Neural cell (in vitro differentiated cells): ENCODE results near the gene MRPL10. TPM values are rescaled to one million over a fixed set of nuclear protein-coding genes. Genes with fewer than 3 reads are reported as not detected.

Experiments
- H2AFZ ChIP-seq: fragments of 200-600, 300-800 bp; sonication (generic), shearing (Covaris generic); 2 replicates; pipeline ENCODE4 v1.6.0; 2014; ENCODE audit warnings: low read depth, mild to moderate bottlenecking, antibody characterized with exemption, low read length, moderate library complexity
- H3F3A ChIP-seq: fragments of 200-600 bp; shearing (Covaris generic); 2 replicates; pipeline ENCODE4 v1.6.1; 2016; ENCODE audit warnings: mild to moderate bottlenecking, moderate library complexity, mixed read lengths, antibody characterized with exemption, low read length; ENCODE audit not compliant: insufficient read depth, poor library complexity, severe bottlenecking
- H3K27ac ChIP-seq: fragments of 200-600, 300-800 bp; sonication (generic), shearing (Covaris generic); 2 replicates; pipeline ENCODE4 v1.5.1; 2014; ENCODE audit warnings: mild to moderate bottlenecking, low read length, moderate library complexity
- H3K27me3 ChIP-seq: fragments of 300-800, 200-600 bp; sonication (generic), shearing (Covaris generic); 2 replicates; pipeline ENCODE4 v1.6.0; 2014; ENCODE audit warnings: mild to moderate bottlenecking, low read depth, low read length, moderate library complexity; ENCODE audit not compliant: insufficient read depth
- H3K36me3 ChIP-seq: fragments of 300-800, 200-600 bp; sonication (generic), shearing (Covaris generic); 2 replicates; pipeline ENCODE4 v1.5.1; 2014; ENCODE audit warnings: mild to moderate bottlenecking, antibody characterized with exemption, low read length, moderate library complexity; ENCODE audit not compliant: insufficient read depth
- H3K4me2 ChIP-seq: fragments of 300-800, 200-600 bp; sonication (generic), shearing (Covaris generic); 2 replicates; pipeline ENCODE4 v1.6.0; 2014; ENCODE audit warnings: mild to moderate bottlenecking, low read length
- H3K4me3 ChIP-seq: fragments of 300-800, 200-600 bp; sonication (generic), shearing (Covaris generic); 2 replicates; pipeline ENCODE4 v1.5.1; 2014; ENCODE audit warnings: mild to moderate bottlenecking, low read length, moderate library complexity
- H3K79me2 ChIP-seq: fragments of 200-600 bp; shearing (Covaris generic); replicated peaks from 2 replicates; pipeline ENCODE4 v1.6.0; 2014; ENCODE audit warnings: mild to moderate bottlenecking, low read length, moderate library complexity; ENCODE audit not compliant: insufficient read depth
- H3K9ac ChIP-seq: fragments of 300-800, 200-600 bp; sonication (generic), shearing (Covaris generic); 2 replicates; pipeline ENCODE4 v1.6.1; 2016; ENCODE audit warnings: mild to moderate bottlenecking, low read length, mixed read lengths
- H3K9me2 ChIP-seq: fragments of 200-600 bp; shearing (Covaris generic); 2 replicates; pipeline ENCODE4 v1.6.1; 2016; ENCODE audit warnings: mild to moderate bottlenecking, low read length, mixed read lengths; ENCODE audit not compliant: insufficient read depth
- H3K9me3 ChIP-seq: fragments of 200-600, 300-800 bp; sonication (generic), shearing (Covaris generic); 2 replicates; pipeline ENCODE4 v1.6.1; 2016; ENCODE audit warnings: mild to moderate bottlenecking, mixed run types, low read length, moderate library complexity, mixed read lengths
- H4K20me1 ChIP-seq: fragments of 200-600 bp; shearing (Covaris generic); 2 replicates; pipeline ENCODE4 v1.6.1; 2016; ENCODE audit warnings: mild to moderate bottlenecking, mixed run types; ENCODE audit not compliant: insufficient read depth
- EP300 ChIP-seq: fragments of 450-650 bp; conservative IDR thresholded peaks from 2 replicates; pipeline ENCODE4 v1.6.1; 2014; ENCODE audit warnings: antibody characterized with exemption, mild to moderate bottlenecking, moderate library complexity; ENCODE audit not compliant: poor library complexity, severe bottlenecking
- EZH2 ChIP-seq: fragments of 200-600, 300-800 bp; shearing (Covaris generic), sonication (generic); IDR thresholded peaks from 2 replicates; pipeline ENCODE4 v1.6.1; 2014; ENCODE audit warnings: antibody characterized with exemption, low read length, borderline replicate concordance, mild to moderate bottlenecking; ENCODE audit not compliant: insufficient read depth, poor library complexity, severe bottlenecking
- MXI1 ChIP-seq: fragments of 450-650 bp; conservative IDR thresholded peaks from 2 replicates; pipeline ENCODE4 v1.6.1; 2014; ENCODE audit warnings: antibody characterized with exemption, mild to moderate bottlenecking; ENCODE audit not compliant: poor library complexity, severe bottlenecking
- POLR2AphosphoS5 ChIP-seq: IDR thresholded peaks from 2 replicates; pipeline ENCODE4 v1.6.1; 2012
- RAD21 ChIP-seq: fragments of 450-650 bp; conservative IDR thresholded peaks from 2 replicates; pipeline ENCODE4 v1.6.1; 2014; ENCODE audit warnings: antibody characterized with exemption, mild to moderate bottlenecking, moderate library complexity
- SMC3 ChIP-seq: fragments of 450-650 bp; conservative IDR thresholded peaks from 2 replicates; pipeline ENCODE4 v1.6.1; 2014; ENCODE audit warnings: antibody characterized with exemption, mild to moderate bottlenecking, moderate library complexity; ENCODE audit not compliant: poor library complexity
- TAF1 ChIP-seq: IDR thresholded peaks from 2 replicates; pipeline ENCODE4 v1.6.1; 2012; ENCODE audit warnings: low read depth
- polyA plus RNA-seq: library from polyadenylated mRNA; depleted of rRNA; stranded (reverse); fragments of >200 nt; gene quantifications from 2 replicates; pipeline ENCODE4 v1.2.3, GENCODE V29; 2014
- TF ChIP-seq, protein P1 (sequence below): IDR thresholded peaks from 2 replicates; pipeline ENCODE4 v1.6.1; 2012; ENCODE audit warnings: borderline replicate concordance
- TF ChIP-seq, protein P2 (sequence below): fragments of 450-650 bp; IDR thresholded peaks from 2 replicates; pipeline ENCODE4 v1.5.1; 2014; ENCODE audit warnings: antibody characterized with exemption, mild to moderate bottlenecking, moderate library complexity; ENCODE audit not compliant: poor library complexity, severe bottlenecking

The MRPL10 gene
- polyA plus RNA-seq, 1 donor from 2014 or later = 34.2 TPM

DNA sequence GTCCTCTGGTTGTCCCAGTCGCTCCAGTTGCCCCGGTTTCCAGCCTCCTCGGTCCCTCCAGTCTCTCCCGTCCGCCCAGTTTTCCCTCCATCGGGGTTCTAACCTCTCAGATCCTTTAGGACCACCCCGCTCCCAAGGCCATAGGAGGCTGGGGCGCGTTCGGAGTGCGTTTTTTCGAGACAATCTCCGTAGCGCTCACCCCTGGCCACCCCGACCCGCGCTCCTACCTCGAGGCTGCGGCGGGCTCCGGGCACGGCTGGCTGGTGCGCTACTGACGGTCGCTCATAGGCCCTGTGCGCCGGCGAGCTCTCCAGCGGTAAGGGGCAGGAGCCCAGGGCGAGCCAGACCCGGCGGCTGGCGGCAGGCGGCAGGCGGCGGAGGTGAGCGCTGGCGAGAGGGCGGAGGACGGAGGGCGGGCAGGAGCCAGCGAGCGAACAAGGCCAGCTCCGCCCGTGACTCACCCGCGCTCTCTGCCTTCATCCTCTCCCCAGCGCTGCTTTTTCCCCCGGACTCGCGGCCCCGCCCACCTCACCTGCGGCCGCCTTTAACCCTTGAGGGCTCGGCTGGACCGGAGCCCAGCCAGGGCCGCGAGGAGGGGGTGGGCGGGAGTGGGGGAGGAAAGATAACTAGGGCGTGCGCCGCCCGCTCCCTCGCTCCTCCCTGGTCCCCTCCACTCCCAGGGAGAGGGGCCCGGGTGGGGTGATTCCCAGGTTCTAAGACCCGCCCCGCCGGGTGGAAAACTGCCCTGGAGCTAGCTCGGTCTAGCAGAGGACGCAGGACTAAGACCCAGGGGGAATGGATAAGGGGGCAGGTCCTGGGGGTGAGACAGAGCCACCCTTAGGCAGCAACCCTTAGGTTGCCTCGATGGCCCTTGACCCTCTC is 19.6 kb upstream of the MRPL10 start, which contains the start of gene SP6:
Gene SP6 (minus strand): TSS at position 472 of the 882 bp plus-strand sequence. CDS start 2,734 bp downstream, outside the sequence.
- H3K9me3 ChIP-seq = no peaks in the 10 kb centered on the region
- H3K9ac ChIP-seq = peak within 1 kb of the TSS; percentile 55
- TF ChIP-seq POLR2AphosphoS5 (peak; percentile 37), EZH2 (peak; percentile 66), SMC3 (peak; percentile 22)
- TF ChIP-seq, protein P1, sequence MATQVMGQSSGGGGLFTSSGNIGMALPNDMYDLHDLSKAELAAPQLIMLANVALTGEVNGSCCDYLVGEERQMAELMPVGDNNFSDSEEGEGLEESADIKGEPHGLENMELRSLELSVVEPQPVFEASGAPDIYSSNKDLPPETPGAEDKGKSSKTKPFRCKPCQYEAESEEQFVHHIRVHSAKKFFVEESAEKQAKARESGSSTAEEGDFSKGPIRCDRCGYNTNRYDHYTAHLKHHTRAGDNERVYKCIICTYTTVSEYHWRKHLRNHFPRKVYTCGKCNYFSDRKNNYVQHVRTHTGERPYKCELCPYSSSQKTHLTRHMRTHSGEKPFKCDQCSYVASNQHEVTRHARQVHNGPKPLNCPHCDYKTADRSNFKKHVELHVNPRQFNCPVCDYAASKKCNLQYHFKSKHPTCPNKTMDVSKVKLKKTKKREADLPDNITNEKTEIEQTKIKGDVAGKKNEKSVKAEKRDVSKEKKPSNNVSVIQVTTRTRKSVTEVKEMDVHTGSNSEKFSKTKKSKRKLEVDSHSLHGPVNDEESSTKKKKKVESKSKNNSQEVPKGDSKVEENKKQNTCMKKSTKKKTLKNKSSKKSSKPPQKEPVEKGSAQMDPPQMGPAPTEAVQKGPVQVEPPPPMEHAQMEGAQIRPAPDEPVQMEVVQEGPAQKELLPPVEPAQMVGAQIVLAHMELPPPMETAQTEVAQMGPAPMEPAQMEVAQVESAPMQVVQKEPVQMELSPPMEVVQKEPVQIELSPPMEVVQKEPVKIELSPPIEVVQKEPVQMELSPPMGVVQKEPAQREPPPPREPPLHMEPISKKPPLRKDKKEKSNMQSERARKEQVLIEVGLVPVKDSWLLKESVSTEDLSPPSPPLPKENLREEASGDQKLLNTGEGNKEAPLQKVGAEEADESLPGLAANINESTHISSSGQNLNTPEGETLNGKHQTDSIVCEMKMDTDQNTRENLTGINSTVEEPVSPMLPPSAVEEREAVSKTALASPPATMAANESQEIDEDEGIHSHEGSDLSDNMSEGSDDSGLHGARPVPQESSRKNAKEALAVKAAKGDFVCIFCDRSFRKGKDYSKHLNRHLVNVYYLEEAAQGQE = no peak
- TF ChIP-seq, protein P2, sequence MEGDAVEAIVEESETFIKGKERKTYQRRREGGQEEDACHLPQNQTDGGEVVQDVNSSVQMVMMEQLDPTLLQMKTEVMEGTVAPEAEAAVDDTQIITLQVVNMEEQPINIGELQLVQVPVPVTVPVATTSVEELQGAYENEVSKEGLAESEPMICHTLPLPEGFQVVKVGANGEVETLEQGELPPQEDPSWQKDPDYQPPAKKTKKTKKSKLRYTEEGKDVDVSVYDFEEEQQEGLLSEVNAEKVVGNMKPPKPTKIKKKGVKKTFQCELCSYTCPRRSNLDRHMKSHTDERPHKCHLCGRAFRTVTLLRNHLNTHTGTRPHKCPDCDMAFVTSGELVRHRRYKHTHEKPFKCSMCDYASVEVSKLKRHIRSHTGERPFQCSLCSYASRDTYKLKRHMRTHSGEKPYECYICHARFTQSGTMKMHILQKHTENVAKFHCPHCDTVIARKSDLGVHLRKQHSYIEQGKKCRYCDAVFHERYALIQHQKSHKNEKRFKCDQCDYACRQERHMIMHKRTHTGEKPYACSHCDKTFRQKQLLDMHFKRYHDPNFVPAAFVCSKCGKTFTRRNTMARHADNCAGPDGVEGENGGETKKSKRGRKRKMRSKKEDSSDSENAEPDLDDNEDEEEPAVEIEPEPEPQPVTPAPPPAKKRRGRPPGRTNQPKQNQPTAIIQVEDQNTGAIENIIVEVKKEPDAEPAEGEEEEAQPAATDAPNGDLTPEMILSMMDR = peak; percentile 43
- H3K27ac ChIP-seq = no peak within 1 kb of the TSS
- peaks cover 100% of the 10 kb centered on the region for H3K27me3 ChIP-seq
- no peaks in the 10 kb centered on the region for H3K36me3 ChIP-seq
- H3K9me2 ChIP-seq = no peaks in the 10 kb centered on the region
- H4K20me1 ChIP-seq = no peaks in the 10 kb centered on the region
- no peaks in the 10 kb centered on the region for H3F3A ChIP-seq
- peak within 1 kb of the TSS; percentile 69 for H3K4me3 ChIP-seq
- no peak within 1 kb of the TSS for H3K4me2 ChIP-seq
- H2AFZ ChIP-seq = no peak within 1 kb of the TSS
- no peaks in the 10 kb centered on the region for H3K79me2 ChIP-seq

DNA sequence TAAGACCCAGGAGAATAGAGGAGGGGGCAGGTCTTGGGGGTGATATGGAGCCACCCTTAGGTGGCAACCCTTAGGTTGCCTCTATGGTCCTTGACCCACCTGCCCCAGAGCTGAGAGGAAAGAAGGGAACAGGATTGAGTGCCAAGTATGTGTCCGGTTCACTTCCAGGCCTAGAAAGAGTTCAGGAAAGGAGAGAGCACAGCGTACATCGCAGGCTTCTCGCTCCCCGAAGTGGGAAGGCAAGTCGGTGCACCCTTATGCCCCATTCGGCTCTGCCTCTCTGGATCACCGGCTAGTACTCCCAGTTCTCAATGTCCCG is 19.0 kb upstream of the MRPL10 start:
- TF ChIP-seq EZH2 (no peak), MXI1 (no peak), EP300 (no peak), SMC3 (no peak), POLR2AphosphoS5 (no peak), RAD21 (no peak), TAF1 (no peak)
- TF ChIP-seq, protein P1 = no peak

More for the DNA sequence above, 19.0 kb upstream of the MRPL10 start:
- H3K4me2 ChIP-seq = no peak overlapping the region
- no peaks in the 10 kb centered on the region for H3K79me2 ChIP-seq
- no peaks in the 10 kb centered on the region for H3K9me3 ChIP-seq
- no peaks in the 10 kb centered on the region for H3K36me3 ChIP-seq
- H2AFZ ChIP-seq = no peak overlapping the region
- H4K20me1 ChIP-seq = no peaks in the 10 kb centered on the region
- no peaks in the 10 kb centered on the region for H3K9me2 ChIP-seq
- peak overlapping the region; percentile 69 for H3K4me3 ChIP-seq
- H3K27me3 ChIP-seq = peaks cover 100% of the 10 kb centered on the region
- no peaks in the 10 kb centered on the region for H3F3A ChIP-seq
- H3K27ac ChIP-seq = no peak overlapping the region
- peak overlapping the region; percentile 55 for H3K9ac ChIP-seq
